BE2C (cell line): ENCODE data around the gene SOX10.
"Not testable (repeated sequence)": the region's sequence is repeated elsewhere in the genome, so short reads cannot be mapped to it uniquely, and the experiment has no call there.

Experiments used
- DNase-seq: peaks from one replicate; pipeline ENCODE4 v3.0.0-alpha.2; 2020
- H3K27me3 ChIP-seq: fragments of 250-450 bp; sonication (Bioruptor Pico); 2 replicates; pipeline ENCODE4 v1.5.1; 2020; ENCODE audit warnings: mild to moderate bottlenecking
- H3K36me3 ChIP-seq: fragments of 250-450 bp; sonication (Bioruptor Pico); 2 replicates; pipeline ENCODE4 v1.5.1; 2020; ENCODE audit warnings: mild to moderate bottlenecking
- H3K4me1 ChIP-seq: fragments of 250-450 bp; sonication (Bioruptor Pico); 2 replicates; pipeline ENCODE4 v1.5.1; 2020
- H3K4me3 ChIP-seq: 2 replicates; pipeline ENCODE4 v1.5.1; 2011; ENCODE audit warnings: low read depth, low read length
- H3K9me3 ChIP-seq: fragments of 250-450 bp; sonication (Bioruptor Pico); 2 replicates; pipeline ENCODE4 v1.5.1; 2020
- TF ChIP-seq, protein P1 (sequence below): IDR thresholded peaks from 2 replicates; pipeline ENCODE4 v1.5.1; 2012; ENCODE audit warnings: mild to moderate bottlenecking, low read depth, low read length

SOX10 gene

DNA sequence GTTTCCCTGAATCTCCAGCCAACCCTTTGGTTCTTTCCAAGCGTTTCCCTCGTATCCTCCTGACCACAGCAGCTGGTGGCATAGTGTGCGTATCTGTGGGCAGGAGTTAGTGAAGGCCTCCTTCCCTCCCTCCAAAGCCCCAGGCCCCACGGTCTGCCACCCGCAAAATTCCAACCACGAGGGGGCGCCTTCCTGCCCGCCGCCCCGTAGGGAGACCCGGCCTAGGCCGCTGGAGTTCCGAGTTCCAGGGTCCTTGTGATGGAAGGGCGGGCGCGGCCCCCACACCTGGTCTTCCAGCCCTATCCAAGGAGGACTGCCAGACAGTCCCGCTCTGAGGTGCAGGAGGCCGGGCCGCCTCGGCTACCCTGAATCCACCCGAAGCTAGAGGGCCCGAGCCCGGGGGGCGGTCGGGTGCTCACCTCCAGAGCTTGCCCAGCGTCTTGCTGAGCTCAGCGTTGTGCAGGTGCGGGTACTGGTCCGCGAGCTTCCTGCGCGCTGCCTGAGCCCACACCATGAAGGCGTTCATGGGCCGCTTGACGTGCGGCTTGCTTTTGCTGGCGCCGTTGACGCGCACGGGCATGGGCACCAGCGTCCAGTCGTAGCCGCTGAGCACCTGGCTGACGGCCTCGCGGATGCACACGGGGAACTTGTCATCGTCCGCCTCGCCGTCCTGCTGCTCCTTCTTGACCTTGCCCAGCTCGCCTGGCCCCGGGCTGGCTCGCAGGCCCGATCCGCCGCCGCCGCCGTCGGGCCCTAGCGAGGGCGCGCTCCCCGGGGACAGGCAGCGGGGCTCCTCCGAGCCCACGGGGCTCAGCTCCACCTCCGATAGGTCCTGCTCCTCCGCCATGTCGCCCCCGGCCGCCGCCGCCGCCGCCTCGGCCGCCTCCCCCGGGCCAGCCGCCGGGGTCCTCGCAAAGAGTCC, 1.2 kb downstream of the SOX10 start:
- TF ChIP-seq, protein P1, sequence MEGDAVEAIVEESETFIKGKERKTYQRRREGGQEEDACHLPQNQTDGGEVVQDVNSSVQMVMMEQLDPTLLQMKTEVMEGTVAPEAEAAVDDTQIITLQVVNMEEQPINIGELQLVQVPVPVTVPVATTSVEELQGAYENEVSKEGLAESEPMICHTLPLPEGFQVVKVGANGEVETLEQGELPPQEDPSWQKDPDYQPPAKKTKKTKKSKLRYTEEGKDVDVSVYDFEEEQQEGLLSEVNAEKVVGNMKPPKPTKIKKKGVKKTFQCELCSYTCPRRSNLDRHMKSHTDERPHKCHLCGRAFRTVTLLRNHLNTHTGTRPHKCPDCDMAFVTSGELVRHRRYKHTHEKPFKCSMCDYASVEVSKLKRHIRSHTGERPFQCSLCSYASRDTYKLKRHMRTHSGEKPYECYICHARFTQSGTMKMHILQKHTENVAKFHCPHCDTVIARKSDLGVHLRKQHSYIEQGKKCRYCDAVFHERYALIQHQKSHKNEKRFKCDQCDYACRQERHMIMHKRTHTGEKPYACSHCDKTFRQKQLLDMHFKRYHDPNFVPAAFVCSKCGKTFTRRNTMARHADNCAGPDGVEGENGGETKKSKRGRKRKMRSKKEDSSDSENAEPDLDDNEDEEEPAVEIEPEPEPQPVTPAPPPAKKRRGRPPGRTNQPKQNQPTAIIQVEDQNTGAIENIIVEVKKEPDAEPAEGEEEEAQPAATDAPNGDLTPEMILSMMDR, result 0 out of 2 replicates have a peak, but pooled peaks have one; percentile 4
- no peaks in the 10 kb centered on the region for H3K9me3 ChIP-seq
- no peak for DNase-seq
- no peak overlapping the region for H3K4me3 ChIP-seq
- H3K4me1 ChIP-seq, result no peaks in the 10 kb centered on the region
- H3K27me3 ChIP-seq, result no peaks in the 10 kb centered on the region
- no peaks in the 10 kb centered on the region for H3K36me3 ChIP-seq

- TF ChIP-seq, protein P1, result no peak
Observed at GRCh38 chr22:37982151-37982785, 2.1 kb downstream of the SOX10 start.

GRCh38 chr22:37981282-37982011, 2.9 kb downstream of the SOX10 start:
- H3K27me3 ChIP-seq, result no peaks in the 10 kb centered on the region
- no peaks in the 10 kb centered on the region for H3K36me3 ChIP-seq
- TF ChIP-seq, protein P1, result no peak
- H3K9me3 ChIP-seq, result no peaks in the 10 kb centered on the region
- no peaks in the 10 kb centered on the region for H3K4me1 ChIP-seq
- DNase-seq, result no peak
- H3K4me3 ChIP-seq, result no peak overlapping the region

More at GRCh38 chr22:37982151-37982785, 2.1 kb downstream of the SOX10 start:
- DNase-seq, result no peak
- Histone ChIP-seq H3K36me3 (no peaks in the 10 kb centered on the region), H3K4me3 (no peak overlapping the region), H3K27me3 (no peaks in the 10 kb centered on the region), H3K4me1 (no peaks in the 10 kb centered on the region), H3K9me3 (no peaks in the 10 kb centered on the region)

- Histone ChIP-seq H3K4me3 (no peak overlapping the region), H3K27me3 (no peaks in the 10 kb centered on the region), H3K4me1 (no peaks in the 10 kb centered on the region), H3K36me3 (no peaks in the 10 kb centered on the region), H3K9me3 (no peaks in the 10 kb centered on the region)
- no peak for DNase-seq
- TF ChIP-seq, protein P1, result no peak
Observed at GRCh38 chr22:37979782-37980181, 4.6 kb downstream of the SOX10 start.

DNA sequence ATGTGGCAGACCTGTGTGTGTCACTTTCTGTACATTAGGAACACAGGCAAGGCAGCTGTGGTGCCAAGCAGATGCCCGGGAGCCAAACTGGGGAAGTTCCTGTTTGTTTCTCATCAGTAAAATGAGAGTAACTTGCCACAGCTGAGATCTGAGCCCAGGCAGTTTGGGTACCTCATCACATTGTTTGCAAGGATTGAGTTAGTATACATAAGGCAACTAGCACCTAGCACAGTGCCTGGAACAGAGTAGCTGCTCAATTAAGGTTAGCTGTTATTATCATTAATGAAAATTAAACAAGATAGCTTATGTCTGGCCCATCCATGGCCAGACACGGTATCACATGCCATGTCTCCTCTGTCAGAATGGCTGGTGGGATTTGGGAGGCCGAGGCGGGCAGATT, 7.8 kb downstream of the SOX10 start:
- Histone ChIP-seq H3K36me3 (peaks cover 5% of the 10 kb centered on the region), H3K27me3 (no peaks in the 10 kb centered on the region), H3K4me1 (peaks cover 7% of the 10 kb centered on the region), H3K9me3 (no peaks in the 10 kb centered on the region), H3K4me3 (no peak overlapping the region)
- TF ChIP-seq, protein P1, result no peak
- DNase-seq, result no peak

- not testable (repeated sequence) for H3K36me3 ChIP-seq, DNase-seq, H3K9me3 ChIP-seq, H3K4me3 ChIP-seq, H3K27me3 ChIP-seq
- peaks cover 11% of the 10 kb centered on the region for H3K4me1 ChIP-seq
Observed at GRCh38 chr22:37976022-37976421, 8.3 kb downstream of the SOX10 start.
